ENCODE data around the gene ADRB1. TPM values are rescaled to one million over a fixed set of nuclear protein-coding genes. Genes with fewer than 3 reads are reported as not detected.

The ADRB1 gene
- total RNA-seq, 2 donors from 2014 or later, result 32.8 to 49.8 TPM

- Histone ChIP-seq H3K36me3 (no peaks in the 10 kb centered on the region), H3K27ac (no peak overlapping the region), H3K4me1 (peaks cover 0 to 8% of the 10 kb centered on the region in 2 donors), H3K27me3 (no peaks in the 10 kb centered on the region), H3K9me3 (no peaks in the 10 kb centered on the region), H3K4me3 (no peak overlapping the region)
- no peak for TF ChIP-seq CTCF (IDR thresholded peaks at IDR 0.05)
- DNase-seq (ENCODE audit: low spot score), result no peak
Observed at GRCh38 chr10:114073395-114074186, 29.9 kb downstream of the ADRB1 start.

- no peak for DNase-seq (ENCODE audit: low spot score)
- H3K36me3 ChIP-seq, result no peaks in the 10 kb centered on the region
- H3K4me1 ChIP-seq, result peaks cover 0 to 4% of the 10 kb centered on the region in 2 donors
- H3K4me3 ChIP-seq, result no peak overlapping the region
- no peak for TF ChIP-seq CTCF (IDR thresholded peaks at IDR 0.05)
- no peak overlapping the region for H3K27ac ChIP-seq
- H3K27me3 ChIP-seq, result no peaks in the 10 kb centered on the region
- no peaks in the 10 kb centered on the region for H3K9me3 ChIP-seq
Observed at GRCh38 chr10:114075093-114075492, 31.4 kb downstream of the ADRB1 start.

- DNase-seq (ENCODE audit: low spot score), result no peak
- H3K4me1 ChIP-seq, result peaks cover 0 to 4% of the 10 kb centered on the region in 2 donors
- H3K27ac ChIP-seq, result peak overlapping the region; percentile 79 to 85
- H3K36me3 ChIP-seq, result no peaks in the 10 kb centered on the region
- no peak overlapping the region for H3K4me3 ChIP-seq
- no peaks in the 10 kb centered on the region for H3K9me3 ChIP-seq
- no peak for TF ChIP-seq CTCF (IDR thresholded peaks at IDR 0.05)
- no peaks in the 10 kb centered on the region for H3K27me3 ChIP-seq
Observed at GRCh38 chr10:114077347-114077746, 33.7 kb downstream of the ADRB1 start.

GRCh38 chr10:114077815-114078219, 34.2 kb downstream of the ADRB1 start:
- Histone ChIP-seq H3K36me3 (no peaks in the 10 kb centered on the region), H3K9me3 (no peaks in the 10 kb centered on the region), H3K27me3 (no peaks in the 10 kb centered on the region), H3K27ac (peak overlapping the region; percentile 79 to 85), H3K4me3 (no peak overlapping the region), H3K4me1 (peaks cover 0 to 4% of the 10 kb centered on the region in 2 donors)
- TF ChIP-seq CTCF (IDR thresholded peaks at IDR 0.05), result no peak
- DNase-seq (ENCODE audit: low spot score), result peak; percentile 58

- Histone ChIP-seq H3K9me3 (no peaks in the 10 kb centered on the region), H3K36me3 (no peaks in the 10 kb centered on the region), H3K27ac (peak overlapping the region; percentile 79 to 85), H3K4me1 (peaks cover 0 to 4% of the 10 kb centered on the region in 2 donors), H3K27me3 (no peaks in the 10 kb centered on the region), H3K4me3 (no peak overlapping the region)
- no peak for DNase-seq (ENCODE audit: low spot score)
- no peak for TF ChIP-seq CTCF (IDR thresholded peaks at IDR 0.05)
Observed at GRCh38 chr10:114078346-114078745, 34.7 kb downstream of the ADRB1 start.
